ENCODE results near the gene RHBDL1. TPM values are rescaled to one million over a fixed set of nuclear protein-coding genes. Genes with fewer than 3 reads are reported as not detected.

Gene RHBDL1
- total RNA-seq, 2 donors from 2014 or later = 0.42 to 8.0 TPM

- no peak for DNase-seq (ENCODE audit: low spot score)
- Histone ChIP-seq H3K36me3 (no peaks in the 10 kb centered on the region), H3K27me3 (replicated peaks; ENCODE audit: insufficient read depth) (peaks cover 7% of the 10 kb centered on the region), H3K4me1 (ENCODE audit: control insufficient read depth in 1 of 2, low read depth in 2 of 2) (peaks cover 14 to 18% of the 10 kb centered on the region in 2 donors), H3K4me3 (peak overlapping the region; percentile 30), H3K27ac (no peak overlapping the region), H3K9me3 (no peaks in the 10 kb centered on the region)
- no peak for TF ChIP-seq CTCF (IDR thresholded peaks at IDR 0.05)
- no peak for ATAC-seq (ENCODE audit: insufficient number of reproducible peaks, low FRiP score, low read depth)
Measured at GRCh38 chr16:694187-694862, 18.9 kb downstream of the RHBDL1 start.

GRCh38 chr16:694863-695354, 19.4 kb downstream of the RHBDL1 start:
- H3K9me3 ChIP-seq = no peaks in the 10 kb centered on the region
- H3K36me3 ChIP-seq = no peaks in the 10 kb centered on the region
- H3K27me3 ChIP-seq (replicated peaks; ENCODE audit: insufficient read depth) = peaks cover 7% of the 10 kb centered on the region
- H3K4me1 ChIP-seq (ENCODE audit: control insufficient read depth in 1 of 2, low read depth in 2 of 2) = peaks cover 9 to 13% of the 10 kb centered on the region in 2 donors
- DNase-seq (ENCODE audit: low spot score) (no peak), ATAC-seq (ENCODE audit: insufficient number of reproducible peaks, low FRiP score, low read depth) (no peak)
- H3K27ac ChIP-seq = no peak overlapping the region
- no peak for TF ChIP-seq CTCF (IDR thresholded peaks at IDR 0.05)
- H3K4me3 ChIP-seq = peak overlapping the region; percentile 30

DNA sequence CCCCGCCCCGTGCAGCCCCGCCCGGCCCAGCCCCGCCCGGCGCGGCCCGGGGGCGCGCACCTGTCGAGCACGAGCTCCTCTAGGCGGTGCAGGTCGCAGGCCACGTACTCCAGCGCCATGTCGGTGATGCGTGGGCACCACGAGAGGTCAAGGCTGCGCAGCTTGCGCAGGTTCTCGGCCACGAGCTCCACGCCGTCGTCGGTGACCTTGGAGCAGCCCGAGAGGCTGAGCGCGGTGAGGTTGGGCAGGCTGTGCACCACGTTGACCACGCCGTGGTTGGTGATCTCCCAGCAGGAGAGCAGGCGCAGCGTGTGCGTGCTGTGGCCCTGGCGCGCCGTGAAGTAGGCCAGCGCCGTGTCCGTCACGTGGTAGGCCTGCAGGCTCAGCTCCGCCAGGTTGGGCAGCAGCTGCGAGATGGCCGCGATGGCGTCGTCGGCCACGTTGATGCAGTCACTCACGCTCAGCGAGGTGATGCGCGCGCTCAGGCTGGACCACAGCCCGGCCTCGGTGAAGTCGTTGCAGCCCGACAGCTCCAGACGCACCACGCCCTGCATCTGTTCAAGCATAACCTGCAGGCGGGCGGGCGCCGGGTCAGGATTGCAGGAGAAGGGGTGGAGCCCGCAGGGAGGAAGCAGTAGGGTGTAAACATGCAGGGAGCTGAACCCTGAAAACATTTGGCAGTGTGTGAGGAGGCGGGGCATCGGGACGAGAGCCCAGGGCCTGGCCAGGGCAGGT, 20.1 kb downstream of the RHBDL1 start:
- DNase-seq (ENCODE audit: low spot score) (no peak), ATAC-seq (ENCODE audit: insufficient number of reproducible peaks, low FRiP score, low read depth) (no peak)
- Histone ChIP-seq H3K27me3 (replicated peaks; ENCODE audit: insufficient read depth) (peaks cover 12% of the 10 kb centered on the region), H3K4me3 (peak overlapping the region; percentile 43), H3K9me3 (no peaks in the 10 kb centered on the region), H3K27ac (no peak overlapping the region), H3K36me3 (no peaks in the 10 kb centered on the region), H3K4me1 (ENCODE audit: control insufficient read depth in 1 of 2, low read depth in 2 of 2) (peaks cover 6 to 10% of the 10 kb centered on the region in 2 donors)
- no peak for TF ChIP-seq CTCF (IDR thresholded peaks at IDR 0.05)

DNA sequence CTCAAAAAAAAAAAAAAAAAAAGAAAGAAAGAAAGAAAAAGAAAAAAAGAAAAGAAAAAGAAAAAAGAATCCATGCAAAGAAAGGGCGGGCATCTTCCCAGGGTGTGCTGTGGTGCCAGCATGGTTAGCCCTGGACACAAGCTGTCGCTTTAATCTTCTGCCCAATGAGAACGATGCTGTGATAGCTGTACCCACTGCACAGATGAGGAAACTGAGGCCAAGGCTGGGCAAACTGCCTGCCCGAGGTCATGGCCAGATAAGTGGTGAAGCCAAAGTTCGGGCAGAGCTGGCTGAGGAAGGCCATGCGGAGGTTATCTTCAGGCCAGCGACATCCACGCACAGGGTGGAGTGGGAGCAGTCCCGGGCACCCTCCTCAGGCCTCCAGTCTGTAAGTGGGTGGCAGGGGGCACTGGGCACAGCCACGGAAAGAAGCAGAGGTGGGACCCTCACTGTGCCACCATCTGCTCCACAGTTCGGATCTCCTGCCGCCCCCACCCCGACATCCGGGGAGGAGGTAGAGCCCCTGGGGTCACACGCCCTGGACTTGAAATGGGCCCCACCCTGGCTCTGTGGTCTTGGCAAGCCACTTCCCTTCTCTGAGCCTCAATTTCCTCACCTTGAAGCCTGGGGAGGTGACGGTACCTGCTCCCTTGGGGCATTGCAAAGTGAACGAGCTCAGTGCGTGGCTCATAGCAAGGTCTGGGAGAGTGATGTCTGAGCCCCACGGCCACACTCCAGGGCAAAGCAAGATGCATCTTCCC, 23.6 kb downstream of the RHBDL1 start:
- no peak for ATAC-seq (ENCODE audit: insufficient number of reproducible peaks, low FRiP score, low read depth)
- TF ChIP-seq CTCF (IDR thresholded peaks at IDR 0.05) = no peak

More for the DNA sequence above, 23.6 kb downstream of the RHBDL1 start:
- H3K9me3 ChIP-seq = no peaks in the 10 kb centered on the region
- H3K4me3 ChIP-seq = no peak overlapping the region
- H3K27ac ChIP-seq = no peak overlapping the region
- H3K36me3 ChIP-seq = no peaks in the 10 kb centered on the region
- DNase-seq (ENCODE audit: low spot score) = no peak
- H3K4me1 ChIP-seq (ENCODE audit: control insufficient read depth in 1 of 2, low read depth in 2 of 2) = peaks cover 4% of the 10 kb centered on the region in 2 donors
- peaks cover 22% of the 10 kb centered on the region for H3K27me3 ChIP-seq (replicated peaks; ENCODE audit: insufficient read depth)
